Memory B cell (primary cell): Measurements from ENCODE around the gene OR2Z1.
"Not testable (repeated sequence)": the region's sequence is repeated elsewhere in the genome, so short reads cannot be mapped to it uniquely, and the experiment has no call there.

Experiments used
- ATAC-seq: fragments of 150-1000 bp; cut with Tn5 transposase; 2 replicates; pipeline ENCODE4 v1.10.0; 2021; ENCODE audit warnings: low read depth, mild to moderate bottlenecking, moderate library complexity
- DNase-seq, 2 donors: peaks; one replicate each; pipeline ENCODE4 v3.0.0; 2022; ENCODE audit warnings: low spot score in 2 of 2
- H3K27ac Mint-ChIP-seq: one replicate; pipeline ENCODE4 v1.8.0; 2022; ENCODE audit warnings: mild to moderate bottlenecking, moderate library complexity, mixed read lengths
- H3K27me3 Mint-ChIP-seq: one replicate; pipeline ENCODE4 v1.8.0; 2022; ENCODE audit warnings: mixed read lengths
- H3K36me3 Mint-ChIP-seq: one replicate; pipeline ENCODE4 v1.8.0; 2022; ENCODE audit warnings: mild to moderate bottlenecking, mixed read lengths
- H3K4me1 Mint-ChIP-seq: one replicate; pipeline ENCODE4 v1.8.0; 2022; ENCODE audit warnings: mixed read lengths
- H3K4me3 Mint-ChIP-seq: one replicate; pipeline ENCODE4 v1.8.0; 2022; ENCODE audit warnings: mild to moderate bottlenecking, moderate library complexity, mixed read lengths
- H3K9me3 Mint-ChIP-seq: one replicate; pipeline ENCODE4 v1.8.0; 2022; ENCODE audit warnings: mixed read lengths

The OR2Z1 gene

GRCh38 chr19:8731428-8732169, 10.2 kb downstream of the OR2Z1 start:
- Mint-ChIP-seq H3K27ac (no peak overlapping the region), H3K4me1 (no peaks in the 10 kb centered on the region), H3K27me3 (peaks cover 8% of the 10 kb centered on the region), H3K4me3 (no peak overlapping the region), H3K9me3 (peaks cover 3% of the 10 kb centered on the region), H3K36me3 (peaks cover 1% of the 10 kb centered on the region)
- ATAC-seq, result no peak
- DNase-seq, result no peak

- Mint-ChIP-seq H3K9me3 (peaks cover 1% of the 10 kb centered on the region), H3K27me3 (peaks cover 2% of the 10 kb centered on the region), H3K27ac (no peak overlapping the region), H3K4me3 (no peak overlapping the region), H3K4me1 (no peaks in the 10 kb centered on the region), H3K36me3 (peaks cover under 1% of the 10 kb centered on the region)
- ATAC-seq, result no peak
- DNase-seq, result no peak
These were observed 16.9 kb downstream of the OR2Z1 start for GRCh38 chr19:8738377-8738776.

GRCh38 chr19:8739291-8740065, 18.0 kb downstream of the OR2Z1 start:
- not testable (repeated sequence) for H3K4me1 Mint-ChIP-seq

GRCh38 chr19:8767257-8767656, 45.8 kb downstream of the OR2Z1 start:
- not testable (repeated sequence) for H3K4me1 Mint-ChIP-seq, H3K9me3 Mint-ChIP-seq, ATAC-seq, H3K4me3 Mint-ChIP-seq, DNase-seq, H3K27ac Mint-ChIP-seq, H3K36me3 Mint-ChIP-seq, H3K27me3 Mint-ChIP-seq

More at GRCh38 chr19:8739291-8740065, 18.0 kb downstream of the OR2Z1 start:
- not testable (repeated sequence) for H3K36me3 Mint-ChIP-seq, H3K9me3 Mint-ChIP-seq, H3K27me3 Mint-ChIP-seq, DNase-seq, ATAC-seq, H3K4me3 Mint-ChIP-seq, H3K27ac Mint-ChIP-seq

GRCh38 chr19:8769265-8769664, 47.8 kb downstream of the OR2Z1 start:
- H3K4me1 Mint-ChIP-seq, DNase-seq, H3K9me3 Mint-ChIP-seq, H3K27me3 Mint-ChIP-seq, H3K27ac Mint-ChIP-seq, H3K36me3 Mint-ChIP-seq, ATAC-seq, H3K4me3 Mint-ChIP-seq: not testable (repeated sequence)

GRCh38 chr19:8773587-8773986, 52.2 kb downstream of the OR2Z1 start:
- H3K9me3 Mint-ChIP-seq, H3K27me3 Mint-ChIP-seq, H3K27ac Mint-ChIP-seq, ATAC-seq, H3K36me3 Mint-ChIP-seq, H3K4me3 Mint-ChIP-seq, H3K4me1 Mint-ChIP-seq, DNase-seq: not testable (repeated sequence)
